Activated CD4-positive, alpha-beta T cell treated with anti-CD3 and anti-CD28 coated beads, Interleukin-2, amount 10 ng/mL, durations not matched to agents 7 days and 5 days (primary cell): Measurements from ENCODE around the gene FLRT1. TPM values are rescaled to one million over a fixed set of nuclear protein-coding genes. Genes with fewer than 3 reads are reported as not detected.
"Not testable (repeated sequence)": the region's sequence is repeated elsewhere in the genome, so short reads cannot be mapped to it uniquely, and the experiment has no call there.

Experiments used
- CTCF ChIA-PET: fragments of 350-600 bp; sonication (Branson Sonifier 250); formaldehyde crosslinking; loops from one replicate; lab custom pipeline; 2021; ENCODE audit warnings: antibody characterized with exemption; lab: Charles Lee
- POLR2A ChIA-PET: fragments of 350-600 bp; sonication (Branson Sonifier 250); formaldehyde crosslinking; loops from one replicate; lab custom pipeline; 2021; ENCODE audit warnings: antibody characterized with exemption; lab: Charles Lee
- DNase-seq: peaks from one replicate; pipeline ENCODE4 v3.0.0-alpha.2; 2020
- H3K27ac Mint-ChIP-seq: one replicate; pipeline ENCODE4 v1.8.0; 2021; ENCODE audit warnings: mild to moderate bottlenecking, moderate library complexity, mixed read lengths
- H3K27me3 Mint-ChIP-seq: one replicate; pipeline ENCODE4 v1.8.0; 2021; ENCODE audit warnings: mixed read lengths
- H3K36me3 Mint-ChIP-seq: one replicate; pipeline ENCODE4 v1.8.0; 2021; ENCODE audit warnings: low read depth, mixed read lengths
- H3K4me1 Mint-ChIP-seq: one replicate; pipeline ENCODE4 v1.8.0; 2021; ENCODE audit warnings: mixed read lengths
- H3K4me3 Mint-ChIP-seq: one replicate; pipeline ENCODE4 v1.8.0; 2021; ENCODE audit warnings: mild to moderate bottlenecking, moderate library complexity, mixed read lengths
- H3K9me3 Mint-ChIP-seq: one replicate; pipeline ENCODE4 v1.8.0; 2021; ENCODE audit warnings: mixed read lengths
- total RNA-seq, 2 experiments: library from RNA; stranded (reverse); gene quantifications; one replicate each; pipeline ENCODE4 v1.2.3, GENCODE V29; 2021

Gene FLRT1
- total RNA-seq, 2 experiments from 2014 or later, result not detected

GRCh38 chr11:64047373-64047772, 11.6 kb downstream of the FLRT1 start:
- H3K4me1 Mint-ChIP-seq, POLR2A ChIA-PET, H3K9me3 Mint-ChIP-seq, H3K4me3 Mint-ChIP-seq, H3K36me3 Mint-ChIP-seq, H3K27me3 Mint-ChIP-seq, DNase-seq, H3K27ac Mint-ChIP-seq: not testable (repeated sequence)
- CTCF ChIA-PET, result interaction anchor here (0.7 kb wide), 1 partner anchor 22 kb away, joined by 9 read pairs; no protein-coding TSS in a partner anchor

- ChIA-PET CTCF (no interaction called here), POLR2A (no interaction called here)
- Mint-ChIP-seq H3K27ac (no peak overlapping the region), H3K4me1 (no peaks in the 10 kb centered on the region), H3K4me3 (no peak overlapping the region), H3K36me3 (no peaks in the 10 kb centered on the region), H3K9me3 (no peaks in the 10 kb centered on the region), H3K27me3 (no peaks in the 10 kb centered on the region)
- no peak for DNase-seq
Observed at GRCh38 chr11:64048042-64048854, 12.5 kb downstream of the FLRT1 start.

GRCh38 chr11:64049509-64049908, 13.8 kb downstream of the FLRT1 start:
- Mint-ChIP-seq H3K9me3 (no peaks in the 10 kb centered on the region), H3K4me3 (no peak overlapping the region), H3K27me3 (no peaks in the 10 kb centered on the region), H3K36me3 (no peaks in the 10 kb centered on the region), H3K4me1 (no peaks in the 10 kb centered on the region), H3K27ac (no peak overlapping the region)
- POLR2A ChIA-PET, result no interaction called here
- DNase-seq, result no peak
- CTCF ChIA-PET, result interaction anchor here (1.2 kb wide), 1 partner anchor 16 kb away, joined by 4 read pairs; no protein-coding TSS in a partner anchor

GRCh38 chr11:64051297-64051696, 15.6 kb downstream of the FLRT1 start:
- H3K9me3 Mint-ChIP-seq, result no peaks in the 10 kb centered on the region
- H3K27me3 Mint-ChIP-seq, result no peaks in the 10 kb centered on the region
- H3K4me1 Mint-ChIP-seq, result no peaks in the 10 kb centered on the region
- POLR2A ChIA-PET, result interaction anchor here (0.6 kb wide), 1 partner anchor 9 kb away, joined by 3 read pairs; no protein-coding TSS in a partner anchor
- H3K36me3 Mint-ChIP-seq, result no peaks in the 10 kb centered on the region
- DNase-seq, result no peak
- no peak overlapping the region for H3K27ac Mint-ChIP-seq
- CTCF ChIA-PET, result interaction anchor here (1.3 kb wide), 1 partner anchor 49 kb away, joined by 3 read pairs; no protein-coding TSS in a partner anchor
- H3K4me3 Mint-ChIP-seq, result no peak overlapping the region

- no peak for DNase-seq
- H3K27ac Mint-ChIP-seq, result no peak overlapping the region
- POLR2A ChIA-PET, result no interaction called here
- H3K4me3 Mint-ChIP-seq, result no peak overlapping the region
- H3K4me1 Mint-ChIP-seq, result no peaks in the 10 kb centered on the region
- H3K36me3 Mint-ChIP-seq, result no peaks in the 10 kb centered on the region
- no peaks in the 10 kb centered on the region for H3K9me3 Mint-ChIP-seq
- CTCF ChIA-PET, result interaction anchor here (1.3 kb wide), 1 partner anchor 50 kb away, joined by 3 read pairs; no protein-coding TSS in a partner anchor
- H3K27me3 Mint-ChIP-seq, result no peaks in the 10 kb centered on the region
Observed at GRCh38 chr11:64052436-64052835, 16.7 kb downstream of the FLRT1 start.

GRCh38 chr11:64052938-64053622, 17.3 kb downstream of the FLRT1 start:
- CTCF ChIA-PET, result no interaction called here
- H3K27me3 Mint-ChIP-seq, result no peaks in the 10 kb centered on the region
- no peak for DNase-seq
- no peaks in the 10 kb centered on the region for H3K36me3 Mint-ChIP-seq
- H3K4me1 Mint-ChIP-seq, result no peaks in the 10 kb centered on the region
- POLR2A ChIA-PET, result no interaction called here
- H3K4me3 Mint-ChIP-seq, result no peak overlapping the region
- no peak overlapping the region for H3K27ac Mint-ChIP-seq
- no peaks in the 10 kb centered on the region for H3K9me3 Mint-ChIP-seq

GRCh38 chr11:64053699-64054098, 18.0 kb downstream of the FLRT1 start:
- no peak overlapping the region for H3K27ac Mint-ChIP-seq
- H3K27me3 Mint-ChIP-seq, result no peaks in the 10 kb centered on the region

GRCh38 chr11:64055077-64055476, 19.3 kb downstream of the FLRT1 start:
- Mint-ChIP-seq H3K36me3 (no peaks in the 10 kb centered on the region), H3K4me1 (no peaks in the 10 kb centered on the region), H3K27me3 (no peaks in the 10 kb centered on the region), H3K27ac (no peak overlapping the region), H3K9me3 (no peaks in the 10 kb centered on the region), H3K4me3 (no peak overlapping the region)
- DNase-seq, result no peak
- CTCF ChIA-PET, result interaction anchor here (0.6 kb wide), 1 partner anchor 269 kb away, joined by 3 read pairs; no protein-coding TSS in a partner anchor
- POLR2A ChIA-PET, result no interaction called here

More at GRCh38 chr11:64053699-64054098, 18.0 kb downstream of the FLRT1 start:
- DNase-seq, result no peak
- H3K4me3 Mint-ChIP-seq, result no peak overlapping the region
- no peaks in the 10 kb centered on the region for H3K36me3 Mint-ChIP-seq
- H3K4me1 Mint-ChIP-seq, result no peaks in the 10 kb centered on the region
- ChIA-PET POLR2A (no interaction called here), CTCF (no interaction called here)
- no peaks in the 10 kb centered on the region for H3K9me3 Mint-ChIP-seq

GRCh38 chr11:64056213-64056785, 20.6 kb downstream of the FLRT1 start:
- no peaks in the 10 kb centered on the region for H3K9me3 Mint-ChIP-seq
- peaks cover 3% of the 10 kb centered on the region for H3K4me1 Mint-ChIP-seq
- no peaks in the 10 kb centered on the region for H3K36me3 Mint-ChIP-seq
- DNase-seq, result no peak
- peaks cover 5% of the 10 kb centered on the region for H3K27me3 Mint-ChIP-seq
- ChIA-PET CTCF (interaction anchor here (1.1 kb wide), 1 partner anchor 18 kb away, joined by 3 read pairs; no protein-coding TSS in a partner anchor), POLR2A (no interaction called here)
- no peak overlapping the region for H3K4me3 Mint-ChIP-seq
- H3K27ac Mint-ChIP-seq, result no peak overlapping the region

- H3K4me1 Mint-ChIP-seq, result peaks cover 3% of the 10 kb centered on the region
- no peaks in the 10 kb centered on the region for H3K36me3 Mint-ChIP-seq
- no peaks in the 10 kb centered on the region for H3K9me3 Mint-ChIP-seq
- no peak overlapping the region for H3K4me3 Mint-ChIP-seq
- no peak for DNase-seq
- POLR2A ChIA-PET, result no interaction called here
- peaks cover 9% of the 10 kb centered on the region for H3K27me3 Mint-ChIP-seq
- CTCF ChIA-PET, result interaction anchor here (1.1 kb wide), 1 partner anchor 17 kb away, joined by 3 read pairs; no protein-coding TSS in a partner anchor
- H3K27ac Mint-ChIP-seq, result no peak overlapping the region
Observed at GRCh38 chr11:64056861-64057260, 21.1 kb downstream of the FLRT1 start.

- H3K27me3 Mint-ChIP-seq, result peaks cover 13% of the 10 kb centered on the region
- no peak overlapping the region for H3K4me3 Mint-ChIP-seq
- H3K4me1 Mint-ChIP-seq, result peaks cover 5% of the 10 kb centered on the region
- H3K27ac Mint-ChIP-seq, result no peak overlapping the region
- ChIA-PET CTCF (no interaction called here), POLR2A (no interaction called here)
- no peaks in the 10 kb centered on the region for H3K9me3 Mint-ChIP-seq
- DNase-seq, result no peak
- no peaks in the 10 kb centered on the region for H3K36me3 Mint-ChIP-seq
Observed at GRCh38 chr11:64057890-64058289, 22.2 kb downstream of the FLRT1 start.

GRCh38 chr11:64058494-64058893, 22.8 kb downstream of the FLRT1 start:
- POLR2A ChIA-PET, result no interaction called here
- H3K27me3 Mint-ChIP-seq, result peaks cover 15% of the 10 kb centered on the region
- no peak overlapping the region for H3K4me3 Mint-ChIP-seq
- no peak for DNase-seq
- peaks cover 5% of the 10 kb centered on the region for H3K4me1 Mint-ChIP-seq
- CTCF ChIA-PET, result no interaction called here
- no peak overlapping the region for H3K27ac Mint-ChIP-seq
- no peaks in the 10 kb centered on the region for H3K36me3 Mint-ChIP-seq
- no peaks in the 10 kb centered on the region for H3K9me3 Mint-ChIP-seq
